Retinal pigment epithelial cell (primary cell): ENCODE measurements around the gene KRT33B.
"Not testable (repeated sequence)": the region's sequence is repeated elsewhere in the genome, so short reads cannot be mapped to it uniquely, and the experiment has no call there.

Experiments used
- DNase-seq: peaks from one replicate; pipeline ENCODE4 v3.0.0-alpha.2; 2010; ENCODE audit warnings: low read depth
- H3K4me3 ChIP-seq: 2 replicates; pipeline ENCODE4 v1.5.1; 2011; ENCODE audit warnings: mild to moderate bottlenecking, low read length, control low read depth, moderate library complexity
- TF ChIP-seq, protein P1 (sequence below): conservative IDR thresholded peaks from 2 replicates; pipeline ENCODE4 v1.5.1; 2011; ENCODE audit warnings: low read depth, low read length, control low read depth, inconsistent platforms

The KRT33B gene

GRCh38 chr17:41383690-41384089 is 14.1 kb upstream of the KRT33B start:
- TF ChIP-seq, protein P1, sequence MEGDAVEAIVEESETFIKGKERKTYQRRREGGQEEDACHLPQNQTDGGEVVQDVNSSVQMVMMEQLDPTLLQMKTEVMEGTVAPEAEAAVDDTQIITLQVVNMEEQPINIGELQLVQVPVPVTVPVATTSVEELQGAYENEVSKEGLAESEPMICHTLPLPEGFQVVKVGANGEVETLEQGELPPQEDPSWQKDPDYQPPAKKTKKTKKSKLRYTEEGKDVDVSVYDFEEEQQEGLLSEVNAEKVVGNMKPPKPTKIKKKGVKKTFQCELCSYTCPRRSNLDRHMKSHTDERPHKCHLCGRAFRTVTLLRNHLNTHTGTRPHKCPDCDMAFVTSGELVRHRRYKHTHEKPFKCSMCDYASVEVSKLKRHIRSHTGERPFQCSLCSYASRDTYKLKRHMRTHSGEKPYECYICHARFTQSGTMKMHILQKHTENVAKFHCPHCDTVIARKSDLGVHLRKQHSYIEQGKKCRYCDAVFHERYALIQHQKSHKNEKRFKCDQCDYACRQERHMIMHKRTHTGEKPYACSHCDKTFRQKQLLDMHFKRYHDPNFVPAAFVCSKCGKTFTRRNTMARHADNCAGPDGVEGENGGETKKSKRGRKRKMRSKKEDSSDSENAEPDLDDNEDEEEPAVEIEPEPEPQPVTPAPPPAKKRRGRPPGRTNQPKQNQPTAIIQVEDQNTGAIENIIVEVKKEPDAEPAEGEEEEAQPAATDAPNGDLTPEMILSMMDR: no peak

GRCh38 chr17:41382394-41382793 is 12.8 kb upstream of the KRT33B start:
- DNase-seq: no peak

More at GRCh38 chr17:41383690-41384089, 14.1 kb upstream of the KRT33B start:
- DNase-seq: no peak
- no peak overlapping the region for H3K4me3 ChIP-seq

GRCh38 chr17:41381943-41382342 is 12.3 kb upstream of the KRT33B start, which contains the start of gene KRT34:
TSS of gene KRT34 (minus strand) at chr17:41382306. CDS start at chr17:41382246, 60 bp downstream.
- H3K4me3 ChIP-seq, DNase-seq: not testable (repeated sequence)

More at GRCh38 chr17:41382394-41382793, 12.8 kb upstream of the KRT33B start:
- H3K4me3 ChIP-seq: no peak overlapping the region
- TF ChIP-seq, protein P1: no peak

DNA sequence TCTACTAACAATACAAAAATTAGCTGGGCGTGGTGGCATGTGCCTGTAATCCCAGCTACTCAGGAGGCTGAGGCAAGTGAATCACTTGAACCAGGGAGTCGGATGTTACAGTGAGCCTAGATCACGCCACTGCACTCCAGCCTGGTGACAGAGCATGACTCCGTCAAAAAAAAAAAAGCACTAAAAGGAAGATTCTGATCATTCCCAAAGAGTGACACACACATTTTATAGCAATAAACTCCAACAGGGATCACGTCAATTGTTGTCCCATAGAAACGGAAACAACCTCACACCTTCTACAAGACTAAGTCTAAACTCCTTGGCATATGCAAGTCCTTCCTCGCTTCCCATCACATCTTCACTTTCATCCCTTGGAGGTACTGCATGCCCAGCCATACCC is 10.5 kb upstream of the KRT33B start:
- peak; percentile 27 for DNase-seq
- not testable (repeated sequence) for H3K4me3 ChIP-seq

GRCh38 chr17:41377546-41377945 is 7.9 kb upstream of the KRT33B start:
- TF ChIP-seq, protein P1: no peak
- no peak overlapping the region for H3K4me3 ChIP-seq
- DNase-seq: no peak

GRCh38 chr17:41369023-41369422 is 590 bp downstream of the KRT33B start:
- no peak overlapping the region for H3K4me3 ChIP-seq
- DNase-seq: no peak
- TF ChIP-seq, protein P1: no peak

DNA sequence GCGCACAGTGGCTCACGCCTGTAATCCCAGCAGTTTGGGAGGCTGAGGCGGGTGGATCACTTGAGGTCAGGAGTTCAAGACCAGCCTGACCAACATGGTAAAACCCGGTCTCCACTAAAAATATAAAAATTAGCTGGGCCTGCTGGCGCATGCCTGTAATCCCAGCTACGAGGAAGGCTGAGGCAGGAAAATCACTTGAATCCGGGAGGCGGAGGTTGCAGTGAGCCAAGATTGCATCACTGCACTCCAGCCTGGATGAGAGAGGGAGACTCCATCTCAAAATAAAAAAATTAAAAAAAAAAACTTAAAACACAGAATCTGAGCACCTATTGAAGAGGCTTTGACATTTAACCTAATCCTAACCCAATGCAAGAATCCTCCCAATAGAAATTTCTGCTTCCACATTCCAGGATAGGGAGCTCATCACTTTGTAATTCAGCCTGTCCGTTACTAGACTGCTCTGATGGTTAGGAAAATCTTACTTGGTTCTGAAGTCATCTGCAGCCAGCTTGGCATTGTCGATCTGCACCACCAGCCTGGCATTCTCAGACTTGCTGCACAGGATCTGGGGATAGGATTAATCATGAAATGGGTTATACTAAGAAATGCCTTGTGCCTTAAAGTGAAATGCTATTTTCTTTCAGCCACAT is 2.1 kb downstream of the KRT33B start:
- DNase-seq: peak; percentile 23
- H3K4me3 ChIP-seq: no peak overlapping the region
- TF ChIP-seq, protein P1: no peak

- no peak overlapping the region for H3K4me3 ChIP-seq
- DNase-seq: no peak
- TF ChIP-seq, protein P1: no peak
These were observed 3.5 kb downstream of the KRT33B start for GRCh38 chr17:41366070-41366469.
